ENCODE data around the gene METTL2A. TPM values are rescaled to one million over a fixed set of nuclear protein-coding genes. Genes with fewer than 3 reads are reported as not detected.
"Not testable (repeated sequence)": the region's sequence is repeated elsewhere in the genome, so short reads cannot be mapped to it uniquely, and the experiment has no call there.

The METTL2A gene
- polyA plus RNA-seq, 1 of the 3 experiments (the other 2 are of a cell fraction), result 16.8 TPM

DNA sequence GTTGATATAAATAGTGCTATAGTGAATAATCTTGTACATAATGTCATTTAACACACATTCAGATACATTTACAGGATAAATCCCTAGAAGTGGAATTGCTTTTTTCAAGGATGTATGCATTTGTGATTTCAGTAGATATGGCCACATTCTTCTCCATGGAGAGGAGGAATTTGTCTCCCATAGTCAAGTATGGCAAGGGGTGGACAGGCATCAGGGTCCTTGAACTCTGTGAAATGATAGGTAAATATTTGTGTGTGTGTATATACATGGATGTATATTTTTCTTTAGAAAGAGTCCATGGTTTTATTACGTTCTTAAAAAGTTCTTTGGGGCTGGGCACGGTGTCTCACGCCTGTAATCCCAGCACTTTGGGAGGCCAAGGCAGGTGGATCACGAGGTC, 72.6 kb downstream of the METTL2A start:
- H3K9me2 ChIP-seq; DNase-seq; H3K4me3 ChIP-seq (ENCODE audit: low read depth in 2 of 2, low read length in 1 of 2); H3K9me3 ChIP-seq; POLR2A ChIA-PET; H3K4me1 ChIP-seq (ENCODE audit: control insufficient read depth in 1 of 2, insufficient read depth in 2 of 2, low read depth in 1 of 2, low read length in 1 of 2); CTCF ChIA-PET; H3K9ac ChIP-seq; H3K4me2 ChIP-seq; H2AFZ ChIP-seq (ENCODE audit: low read depth); H3K27me3 ChIP-seq (ENCODE audit: insufficient read depth); H3K27ac ChIP-seq (ENCODE audit: low read depth in 2 of 2, low read length in 1 of 2): not testable (repeated sequence)
- peaks cover 98% of the 10 kb centered on the region for H3K79me2 ChIP-seq (ENCODE audit: insufficient read depth)
- H3F3A ChIP-seq (replicated peaks; ENCODE audit: insufficient read depth), result peaks cover 24% of the 10 kb centered on the region
- WGBS (ENCODE audit: low lambda C conversion rate), result 95% methylated on average over 4 of the region's 4 CpGs
- peaks cover 89% of the 10 kb centered on the region for H4K20me1 ChIP-seq (ENCODE audit: insufficient read depth)
- H3K36me3 ChIP-seq (replicated peaks in 1 of 2; ENCODE audit: control insufficient read depth in 1 of 2, insufficient read depth in 2 of 2, low read length in 1 of 2), result peaks cover 0 to 35% of the 10 kb centered on the region in 2 experiments

GRCh38 chr17:62498796-62499195, 75.1 kb downstream of the METTL2A start:
- POLR2A ChIA-PET, DNase-seq: not testable (repeated sequence)

More at GRCh38 chr17:62498796-62499195, 75.1 kb downstream of the METTL2A start:
- H3K4me3 ChIP-seq (ENCODE audit: low read depth in 2 of 2, low read length in 1 of 2); H3K4me2 ChIP-seq; H3K4me1 ChIP-seq (ENCODE audit: control insufficient read depth in 1 of 2, insufficient read depth in 2 of 2, low read depth in 1 of 2, low read length in 1 of 2); H3K27me3 ChIP-seq (ENCODE audit: insufficient read depth); CTCF ChIA-PET; H3K27ac ChIP-seq (ENCODE audit: low read depth in 2 of 2, low read length in 1 of 2); H3K9ac ChIP-seq; H3K9me3 ChIP-seq; H2AFZ ChIP-seq (ENCODE audit: low read depth); H3K9me2 ChIP-seq: not testable (repeated sequence)
- H3K79me2 ChIP-seq (ENCODE audit: insufficient read depth), result peaks cover 98% of the 10 kb centered on the region
- H3F3A ChIP-seq (replicated peaks; ENCODE audit: insufficient read depth), result peaks cover 22% of the 10 kb centered on the region
- peaks cover 89% of the 10 kb centered on the region for H4K20me1 ChIP-seq (ENCODE audit: insufficient read depth)
- WGBS (ENCODE audit: low lambda C conversion rate), result 86% methylated on average over 8 of the region's 8 CpGs
- peaks cover 0 to 26% of the 10 kb centered on the region in 2 experiments for H3K36me3 ChIP-seq (replicated peaks in 1 of 2; ENCODE audit: control insufficient read depth in 1 of 2, insufficient read depth in 2 of 2, low read length in 1 of 2)

Small RNA genes within 50 kb of the gene (small RNA-seq; reads per million reads assigned to genes)
- 0 reads per million in 7 experiments for gene RNU7-52P

Other genes with a start within 250 kb of the METTL2A start
- not detected in 2 replicates for gene EFCAB3, start 43.3 kb upstream of the METTL2A start, polyA plus RNA-seq (2012; rRNA removed)
- 51.9 and 75.9 TPM in 2 replicates for gene TLK2, start 54.9 kb downstream of the METTL2A start, polyA plus RNA-seq (2012; rRNA removed)
- 112 and 213 TPM in 2 replicates for gene MRC2, start 203.8 kb downstream of the METTL2A start, polyA plus RNA-seq (2012; rRNA removed)

All from SK-N-SH (cell line).